ENCODE measurements around the gene RMI2.
A peak's percentile ranks its signal among the peaks of the same experiment; 100 is the strongest.

Gene RMI2

GRCh38 chr16:11353158-11353557, 7.9 kb downstream of the RMI2 start:
- no peaks in the 10 kb centered on the region for H3K9me3 ChIP-seq (ENCODE audit: control insufficient read depth in 5 of 5, low read length in 5 of 5)
- peaks cover 0 to 8% (median 2%) of the 10 kb centered on the region in 5 donors for H3K27me3 ChIP-seq (ENCODE audit: control insufficient read depth in 5 of 5, insufficient read depth in 4 of 5, low read length in 5 of 5)
- H3K36me3 ChIP-seq (ENCODE audit: control insufficient read depth in 5 of 5, insufficient read depth in 5 of 5, low read length in 5 of 5) = no peaks in the 10 kb centered on the region
- no peak overlapping the region for H3K4me3 ChIP-seq (ENCODE audit: low read depth in 1 of 5, low read length in 5 of 5)
- no peak overlapping the region for H3K27ac ChIP-seq (ENCODE audit: low read depth, low read length)
- no peak overlapping the region for H3K9ac ChIP-seq (ENCODE audit: low read length in 5 of 5)
- H3K4me1 ChIP-seq (ENCODE audit: control insufficient read depth in 5 of 5, insufficient read depth in 5 of 5, low read length in 5 of 5) = peaks cover 3 to 36% (median 19%) of the 10 kb centered on the region in 5 donors

DNA sequence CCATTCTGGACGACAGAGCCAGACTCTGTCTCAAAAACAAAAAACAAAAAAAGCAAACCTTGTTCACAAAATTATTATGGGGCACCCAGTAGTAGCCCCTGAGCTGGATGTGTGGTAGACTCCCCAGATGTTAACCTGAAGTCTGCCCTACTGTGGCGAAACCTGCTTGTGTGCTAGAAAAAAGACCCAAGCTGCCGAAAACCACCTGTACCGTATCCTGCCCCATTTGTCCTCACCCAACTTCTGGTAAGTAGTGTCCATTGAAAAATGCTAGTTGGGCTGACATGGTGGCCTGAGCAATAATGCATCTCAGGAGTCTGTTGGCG, 9.1 kb downstream of the RMI2 start:
- Histone ChIP-seq H3K36me3 (ENCODE audit: control insufficient read depth in 5 of 5, insufficient read depth in 5 of 5, low read length in 5 of 5) (no peaks in the 10 kb centered on the region), H3K9me3 (ENCODE audit: control insufficient read depth in 5 of 5, low read length in 5 of 5) (no peaks in the 10 kb centered on the region), H3K27me3 (ENCODE audit: control insufficient read depth in 5 of 5, insufficient read depth in 4 of 5, low read length in 5 of 5) (peaks cover 0 to 11% (median 4%) of the 10 kb centered on the region in 5 donors), H3K9ac (ENCODE audit: low read length in 5 of 5) (no peak overlapping the region), H3K27ac (ENCODE audit: low read depth, low read length) (no peak overlapping the region), H3K4me3 (ENCODE audit: low read depth in 1 of 5, low read length in 5 of 5) (no peak overlapping the region), H3K4me1 (ENCODE audit: control insufficient read depth in 5 of 5, insufficient read depth in 5 of 5, low read length in 5 of 5) (peaks cover 3 to 30% (median 16%) of the 10 kb centered on the region in 5 donors)

- Histone ChIP-seq H3K9me3 (ENCODE audit: control insufficient read depth in 5 of 5, low read length in 5 of 5) (no peaks in the 10 kb centered on the region), H3K4me1 (ENCODE audit: control insufficient read depth in 5 of 5, insufficient read depth in 5 of 5, low read length in 5 of 5) (peaks cover 2 to 25% (median 10%) of the 10 kb centered on the region in 5 donors), H3K9ac (ENCODE audit: low read length in 5 of 5) (no peak overlapping the region), H3K27me3 (ENCODE audit: control insufficient read depth in 5 of 5, insufficient read depth in 4 of 5, low read length in 5 of 5) (peaks cover 0 to 16% (median 10%) of the 10 kb centered on the region in 5 donors), H3K36me3 (ENCODE audit: control insufficient read depth in 5 of 5, insufficient read depth in 5 of 5, low read length in 5 of 5) (no peaks in the 10 kb centered on the region), H3K4me3 (ENCODE audit: low read depth in 1 of 5, low read length in 5 of 5) (no peak overlapping the region), H3K27ac (ENCODE audit: low read depth, low read length) (no peak overlapping the region)
Observed at GRCh38 chr16:11354733-11355574, 9.7 kb downstream of the RMI2 start.

DNA sequence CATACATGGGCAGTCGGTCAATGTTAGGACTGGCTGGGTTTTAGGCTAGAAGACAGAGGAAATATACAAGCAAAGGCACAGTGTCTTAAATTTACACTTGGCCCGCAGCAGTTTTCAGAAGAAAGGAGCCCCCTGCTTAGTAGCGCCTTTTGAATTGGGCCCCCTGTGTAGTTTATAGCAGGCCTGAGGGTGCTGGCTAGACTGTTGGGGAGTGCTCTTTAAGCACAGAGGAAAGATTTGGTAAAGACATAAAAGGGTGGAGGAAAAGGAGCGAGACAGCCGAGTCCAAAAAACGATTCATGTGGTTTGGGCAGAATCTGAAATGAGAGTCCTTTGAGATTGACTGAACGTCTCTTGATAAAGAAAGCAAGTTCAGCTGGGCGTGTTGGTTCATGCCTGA, 10.6 kb downstream of the RMI2 start:
- H3K9me3 ChIP-seq (ENCODE audit: control insufficient read depth in 5 of 5, low read length in 5 of 5) = no peaks in the 10 kb centered on the region
- peaks cover 0 to 18% (median 11%) of the 10 kb centered on the region in 5 donors for H3K27me3 ChIP-seq (ENCODE audit: control insufficient read depth in 5 of 5, insufficient read depth in 4 of 5, low read length in 5 of 5)
- peaks cover 3 to 22% (median 11%) of the 10 kb centered on the region in 5 donors for H3K4me1 ChIP-seq (ENCODE audit: control insufficient read depth in 5 of 5, insufficient read depth in 5 of 5, low read length in 5 of 5)
- no peaks in the 10 kb centered on the region for H3K36me3 ChIP-seq (ENCODE audit: control insufficient read depth in 5 of 5, insufficient read depth in 5 of 5, low read length in 5 of 5)
- no peak overlapping the region for H3K9ac ChIP-seq (ENCODE audit: low read length in 5 of 5)
- H3K27ac ChIP-seq (ENCODE audit: low read depth, low read length) = no peak overlapping the region
- no peak overlapping the region for H3K4me3 ChIP-seq (ENCODE audit: low read depth in 1 of 5, low read length in 5 of 5)

GRCh38 chr16:11356573-11357331, 11.5 kb downstream of the RMI2 start:
- Histone ChIP-seq H3K36me3 (ENCODE audit: control insufficient read depth in 5 of 5, insufficient read depth in 5 of 5, low read length in 5 of 5) (no peaks in the 10 kb centered on the region), H3K27me3 (ENCODE audit: control insufficient read depth in 5 of 5, insufficient read depth in 4 of 5, low read length in 5 of 5) (peaks cover 0 to 18% (median 10%) of the 10 kb centered on the region in 5 donors), H3K27ac (ENCODE audit: low read depth, low read length) (no peak overlapping the region), H3K9ac (ENCODE audit: low read length in 5 of 5) (no peak overlapping the region), H3K4me1 (ENCODE audit: control insufficient read depth in 5 of 5, insufficient read depth in 5 of 5, low read length in 5 of 5) (peaks cover 3 to 28% (median 19%) of the 10 kb centered on the region in 5 donors), H3K9me3 (ENCODE audit: control insufficient read depth in 5 of 5, low read length in 5 of 5) (no peaks in the 10 kb centered on the region), H3K4me3 (ENCODE audit: low read depth in 1 of 5, low read length in 5 of 5) (no peak overlapping the region)

- Histone ChIP-seq H3K27ac (ENCODE audit: low read depth, low read length) (no peak overlapping the region), H3K9ac (ENCODE audit: low read length in 5 of 5) (no peak overlapping the region), H3K4me1 (ENCODE audit: control insufficient read depth in 5 of 5, insufficient read depth in 5 of 5, low read length in 5 of 5) (peaks cover 3 to 40% (median 26%) of the 10 kb centered on the region in 5 donors), H3K27me3 (ENCODE audit: control insufficient read depth in 5 of 5, insufficient read depth in 4 of 5, low read length in 5 of 5) (peaks cover 0 to 18% (median 10%) of the 10 kb centered on the region in 5 donors), H3K36me3 (ENCODE audit: control insufficient read depth in 5 of 5, insufficient read depth in 5 of 5, low read length in 5 of 5) (no peaks in the 10 kb centered on the region), H3K4me3 (ENCODE audit: low read depth in 1 of 5, low read length in 5 of 5) (no peak overlapping the region), H3K9me3 (ENCODE audit: control insufficient read depth in 5 of 5, low read length in 5 of 5) (no peaks in the 10 kb centered on the region)
Observed at GRCh38 chr16:11358531-11358930, 13.3 kb downstream of the RMI2 start.

DNA sequence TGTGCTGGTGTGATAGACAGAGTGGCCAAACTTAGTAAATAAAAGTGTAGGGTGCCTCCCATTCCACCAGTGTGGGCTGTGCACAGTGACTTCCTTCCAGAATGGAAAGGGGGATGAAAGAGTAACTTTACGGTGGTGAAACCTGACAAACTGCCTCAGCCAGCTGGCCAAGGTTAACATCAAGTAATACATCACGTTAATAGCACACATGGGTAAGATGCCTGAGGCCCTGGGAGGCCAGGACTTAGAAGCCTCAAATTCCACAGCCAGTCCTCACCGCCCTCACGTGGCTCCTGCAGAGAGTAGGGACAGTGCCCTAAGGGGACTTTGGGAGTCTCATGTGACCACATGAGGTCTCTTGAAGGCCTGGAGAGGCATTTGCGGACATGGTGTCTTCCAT, 14.1 kb downstream of the RMI2 start:
- Histone ChIP-seq H3K27me3 (ENCODE audit: control insufficient read depth in 5 of 5, insufficient read depth in 4 of 5, low read length in 5 of 5) (peaks cover 0 to 18% (median 9%) of the 10 kb centered on the region in 5 donors), H3K9ac (ENCODE audit: low read length in 5 of 5) (no peak overlapping the region), H3K4me1 (ENCODE audit: control insufficient read depth in 5 of 5, insufficient read depth in 5 of 5, low read length in 5 of 5) (peaks cover 3 to 40% (median 26%) of the 10 kb centered on the region in 5 donors), H3K27ac (ENCODE audit: low read depth, low read length) (no peak overlapping the region), H3K4me3 (ENCODE audit: low read depth in 1 of 5, low read length in 5 of 5) (no peak overlapping the region), H3K36me3 (ENCODE audit: control insufficient read depth in 5 of 5, insufficient read depth in 5 of 5, low read length in 5 of 5) (no peaks in the 10 kb centered on the region), H3K9me3 (ENCODE audit: control insufficient read depth in 5 of 5, low read length in 5 of 5) (no peaks in the 10 kb centered on the region)

GRCh38 chr16:11360641-11361373, 15.5 kb downstream of the RMI2 start:
- Histone ChIP-seq H3K4me1 (ENCODE audit: control insufficient read depth in 5 of 5, insufficient read depth in 5 of 5, low read length in 5 of 5) (peaks cover 3 to 36% (median 26%) of the 10 kb centered on the region in 5 donors), H3K9ac (ENCODE audit: low read length in 5 of 5) (no peak overlapping the region), H3K4me3 (ENCODE audit: low read depth in 1 of 5, low read length in 5 of 5) (no peak overlapping the region), H3K36me3 (ENCODE audit: control insufficient read depth in 5 of 5, insufficient read depth in 5 of 5, low read length in 5 of 5) (no peaks in the 10 kb centered on the region), H3K27ac (ENCODE audit: low read depth, low read length) (no peak overlapping the region), H3K27me3 (ENCODE audit: control insufficient read depth in 5 of 5, insufficient read depth in 4 of 5, low read length in 5 of 5) (peaks cover 0 to 16% (median 6%) of the 10 kb centered on the region in 5 donors), H3K9me3 (ENCODE audit: control insufficient read depth in 5 of 5, low read length in 5 of 5) (no peaks in the 10 kb centered on the region)

DNA sequence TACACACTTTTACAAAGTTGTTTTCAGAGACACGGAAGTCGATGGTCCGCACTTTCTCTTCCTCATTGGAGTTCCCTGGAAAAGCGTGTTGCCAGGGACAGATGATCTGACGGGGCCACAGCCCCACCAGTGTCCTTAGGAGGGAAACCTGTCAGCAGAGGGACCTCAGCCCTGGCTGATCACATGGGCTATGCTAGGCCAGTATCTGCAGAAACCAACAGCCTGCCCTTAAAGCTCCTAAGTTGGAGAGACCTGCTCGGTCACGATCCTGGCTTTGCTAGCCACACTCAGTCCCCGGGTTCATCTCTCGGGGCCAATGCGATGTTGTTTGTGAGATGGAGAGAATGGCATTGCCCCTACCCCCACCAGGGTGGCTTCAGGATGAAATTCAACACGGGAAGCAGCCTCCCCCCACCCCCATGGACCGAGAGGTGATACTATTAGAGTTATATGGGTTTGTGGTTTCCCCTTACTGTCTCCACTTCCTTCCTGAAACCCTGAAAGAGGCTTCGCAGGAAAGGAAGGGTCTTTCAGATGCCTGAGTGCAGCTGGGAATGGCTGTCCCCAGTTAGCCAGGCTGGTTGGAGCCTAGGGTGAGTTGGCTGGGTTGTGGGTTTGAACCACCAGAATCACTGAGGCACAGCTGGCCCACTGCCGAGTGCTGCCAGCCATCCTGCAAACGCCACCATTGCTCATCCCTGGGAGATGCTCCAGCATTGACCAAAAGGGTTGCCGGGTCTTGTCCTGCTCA, 16.6 kb downstream of the RMI2 start:
- Histone ChIP-seq H3K4me3 (ENCODE audit: low read depth in 1 of 5, low read length in 5 of 5) (peak overlapping the region in 3 of 5 donors; percentile 17 to 30 (median 23)), H3K4me1 (ENCODE audit: control insufficient read depth in 5 of 5, insufficient read depth in 5 of 5, low read length in 5 of 5) (peaks cover 3 to 31% (median 26%) of the 10 kb centered on the region in 5 donors)

More for the DNA sequence above, 16.6 kb downstream of the RMI2 start:
- H3K9ac ChIP-seq (ENCODE audit: low read length in 5 of 5) = no peak overlapping the region
- no peaks in the 10 kb centered on the region for H3K36me3 ChIP-seq (ENCODE audit: control insufficient read depth in 5 of 5, insufficient read depth in 5 of 5, low read length in 5 of 5)
- H3K27ac ChIP-seq (ENCODE audit: low read depth, low read length) = no peak overlapping the region
- no peaks in the 10 kb centered on the region for H3K9me3 ChIP-seq (ENCODE audit: control insufficient read depth in 5 of 5, low read length in 5 of 5)
- peaks cover 0 to 16% (median 6%) of the 10 kb centered on the region in 5 donors for H3K27me3 ChIP-seq (ENCODE audit: control insufficient read depth in 5 of 5, insufficient read depth in 4 of 5, low read length in 5 of 5)

Measured in subcutaneous abdominal adipose tissue (tissue), 5 donors.